ENCODE results near the gene CETP. TPM values are rescaled to one million over a fixed set of nuclear protein-coding genes. Genes with fewer than 3 reads are reported as not detected.

The CETP gene
- total RNA-seq, 4 donors from 2014 or later: 1.6 TPM; not detected in 3

DNA sequence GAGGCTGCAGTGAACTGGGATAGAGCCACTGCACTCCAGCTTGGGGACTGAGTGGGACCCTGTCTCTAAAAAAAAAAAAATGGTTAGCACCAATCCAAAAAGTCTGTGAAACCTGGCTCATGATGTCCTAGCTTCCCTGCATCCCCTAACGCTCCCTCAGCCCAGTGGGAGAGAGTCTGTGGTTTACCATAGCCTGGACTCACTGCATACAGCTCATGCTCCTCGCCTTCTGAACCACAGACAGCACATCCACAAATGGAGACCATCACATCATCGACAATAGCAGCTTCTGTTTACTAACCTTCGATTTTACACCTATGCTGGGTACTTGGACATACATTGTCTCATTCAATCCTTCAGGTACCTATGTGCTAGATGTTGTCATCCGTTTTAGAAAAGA, 71.2 kb downstream of the CETP start:
- peaks cover 0 to 61% of the 10 kb centered on the region in 2 donors for H3K36me3 ChIP-seq
- no peaks in the 10 kb centered on the region for H3K4me1 ChIP-seq
- no peaks in the 10 kb centered on the region for H3K9me3 ChIP-seq
- 82 to 95% methylated on average over 4 to 5 of the region's 5 CpGs for whole genome bisulfite sequencing, 2 donors (ENCODE audit: low coverage in 1 of 2)
- no peaks in the 10 kb centered on the region for H3K27me3 ChIP-seq
- no peak for ATAC-seq
- H3K4me3 ChIP-seq: no peak overlapping the region
- TF ChIP-seq CTCF (IDR thresholded peaks at IDR 0.05): no peak
- no peak for TF ChIP-seq EP300 (IDR thresholded peaks at IDR 0.05)
- no peak for TF ChIP-seq POLR2A (IDR thresholded peaks at IDR 0.05)
- TF ChIP-seq POLR2AphosphoS5 (IDR thresholded peaks at IDR 0.05): no peak
- no peak overlapping the region for H3K27ac ChIP-seq

Other genes with a start within 250 kb of the CETP start
- 10 to 100 TPM; 37.6 to 39.3 (median 38.9) TPM for gene NUP93, start 231.8 kb upstream of the CETP start, total RNA-seq
- gene SLC12A3, start 96.7 kb upstream of the CETP start, total RNA-seq: not detected
- 10 to 100 TPM; 41.2 to 87.5 (median 79.1) TPM for gene HERPUD1, start 29.8 kb upstream of the CETP start, total RNA-seq
- gene NLRC5, start 27.6 kb downstream of the CETP start, total RNA-seq: 10 to 100 TPM; 11.1 to 39.7 (median 16.3) TPM
- 10 to 100 TPM; 18.0 to 38.7 (median 27.8) TPM for gene CPNE2, start 130.6 kb downstream of the CETP start, total RNA-seq
- 10 to 100 TPM; 54.9 to 80.7 (median 68.1) TPM for gene PSME3IP1, start 224.1 kb downstream of the CETP start, total RNA-seq
- 10 to 100 TPM; 28.2 to 31.8 (median 29.5) TPM for gene RSPRY1, start 224.4 kb downstream of the CETP start, total RNA-seq